ENCODE data around the gene BRAP. TPM values are rescaled to one million over a fixed set of nuclear protein-coding genes. Genes with fewer than 3 reads are reported as not detected.
"Not testable (repeated sequence)": the region's sequence is repeated elsewhere in the genome, so short reads cannot be mapped to it uniquely, and the experiment has no call there.

The BRAP gene
- total RNA-seq, 1 experiment from 2014 or later, result 14.6 TPM

DNA sequence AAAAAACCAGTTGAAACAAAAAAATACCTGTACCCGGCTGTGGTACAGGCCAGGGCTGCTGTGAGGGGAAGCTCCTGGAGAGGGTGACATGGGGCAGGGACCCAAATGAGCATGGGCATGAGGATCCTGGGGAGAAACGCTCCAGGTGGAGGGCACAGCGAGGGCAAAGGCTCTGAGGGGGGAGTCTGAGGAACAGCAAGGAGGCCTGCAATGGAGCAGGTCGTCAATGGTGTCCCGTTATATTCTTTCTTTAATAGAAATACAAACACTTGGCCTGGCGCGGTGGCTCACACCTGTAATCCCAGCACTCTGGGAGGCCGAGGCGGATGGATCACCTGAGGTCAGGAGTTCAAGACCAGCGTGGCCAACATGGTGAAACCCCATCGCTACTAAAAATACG, 84.8 kb downstream of the BRAP start:
- H3K4me3 ChIP-seq (ENCODE audit: low read length); DNase-seq; H3K9ac ChIP-seq (ENCODE audit: low read length); H3K36me3 ChIP-seq (ENCODE audit: insufficient read depth, low read length); H3K9me2 ChIP-seq (replicated peaks; ENCODE audit: insufficient read depth, low read length); H2AFZ ChIP-seq (ENCODE audit: low read length); H3K9me3 ChIP-seq (ENCODE audit: low read length); H3K27me3 ChIP-seq (ENCODE audit: low read length); H3K27ac ChIP-seq (ENCODE audit: low read length); H3K4me2 ChIP-seq (ENCODE audit: low read depth, low read length, poor library complexity, severe bottlenecking): not testable (repeated sequence)
- H4K20me1 ChIP-seq (ENCODE audit: insufficient read depth, low read depth, low read length), result peaks cover 20% of the 10 kb centered on the region
- H3K4me1 ChIP-seq (ENCODE audit: low read length), result peaks cover 22% of the 10 kb centered on the region
- H3K79me2 ChIP-seq (ENCODE audit: low read length), result peaks cover 28% of the 10 kb centered on the region

DNA sequence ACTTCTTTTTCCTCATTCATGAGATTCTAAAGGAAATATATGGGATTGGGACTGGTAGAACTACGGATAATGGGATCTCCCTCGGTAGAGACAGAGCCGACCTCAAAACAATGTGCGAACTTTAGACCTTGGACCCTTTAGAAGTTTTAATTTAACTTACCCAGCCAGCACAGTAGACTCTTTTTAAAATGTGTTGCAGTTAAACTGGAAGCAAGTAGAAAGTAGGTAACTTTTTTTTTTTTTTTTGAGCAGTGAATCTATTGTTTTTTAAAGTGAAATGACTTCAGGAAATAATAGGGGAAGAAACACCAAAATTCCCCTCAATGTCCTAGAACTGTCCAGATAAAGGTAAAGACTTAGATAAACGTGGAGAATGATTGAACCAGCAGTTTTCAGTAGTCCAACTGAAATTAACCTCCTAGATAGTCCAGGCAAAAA, 85.5 kb downstream of the BRAP start:
- Histone ChIP-seq H3K9me2 (replicated peaks; ENCODE audit: insufficient read depth, low read length) (no peaks in the 10 kb centered on the region), H3K4me1 (ENCODE audit: low read length) (peaks cover 28% of the 10 kb centered on the region), H2AFZ (ENCODE audit: low read length) (peak overlapping the region; percentile 19; the same call in 1 of the 2 replicates), H4K20me1 (ENCODE audit: insufficient read depth, low read depth, low read length) (peaks cover 21% of the 10 kb centered on the region), H3K9ac (ENCODE audit: low read length) (peak overlapping the region; percentile 99), H3K27me3 (ENCODE audit: low read length) (no peaks in the 10 kb centered on the region), H3K9me3 (ENCODE audit: low read length) (no peaks in the 10 kb centered on the region), H3K4me3 (ENCODE audit: low read length) (peak overlapping the region; percentile 86), H3K36me3 (ENCODE audit: insufficient read depth, low read length) (no peaks in the 10 kb centered on the region), H3K4me2 (ENCODE audit: low read depth, low read length, poor library complexity, severe bottlenecking) (peak overlapping the region; percentile 97), H3K27ac (ENCODE audit: low read length) (peak overlapping the region; percentile 78), H3K79me2 (ENCODE audit: low read length) (peaks cover 36% of the 10 kb centered on the region)
- DNase-seq, result peak; percentile 45

DNA sequence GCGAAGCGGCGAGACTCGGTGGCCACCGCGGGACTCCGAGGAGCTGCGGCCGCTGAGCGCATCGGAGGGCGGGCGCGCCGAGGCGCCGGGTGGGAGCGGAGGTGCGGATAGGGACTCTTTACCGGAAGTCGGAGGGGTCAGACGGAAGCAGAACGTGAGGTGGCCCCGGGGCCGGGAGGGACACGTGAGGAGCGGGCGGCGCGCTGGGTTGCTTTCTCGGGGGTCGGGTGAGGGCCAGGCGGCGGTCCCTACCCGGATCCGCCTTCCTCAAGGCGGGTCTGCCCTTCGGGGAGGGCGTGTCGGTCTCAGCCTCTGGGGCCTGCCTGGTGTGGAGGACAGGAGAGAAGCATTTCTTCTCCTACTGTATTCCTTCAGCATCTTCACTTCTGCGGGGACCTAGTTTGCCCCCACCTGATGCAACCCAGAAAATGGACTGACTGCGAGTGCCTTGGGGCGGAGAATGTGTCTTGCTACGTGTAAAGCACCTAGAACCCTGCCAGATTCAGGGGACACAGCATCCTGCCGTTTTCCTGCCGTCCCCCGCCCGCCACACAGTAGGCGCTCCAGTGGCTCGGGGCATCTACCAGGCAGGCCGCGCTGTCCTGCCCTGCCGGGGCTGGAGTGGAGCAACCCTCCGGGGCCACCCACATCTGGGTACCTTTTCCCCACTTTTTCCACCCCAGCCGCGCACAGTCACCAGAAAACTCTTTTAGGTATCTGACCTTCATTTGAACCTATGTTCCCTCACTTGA, 86.1 kb downstream of the BRAP start:
- Histone ChIP-seq H3K4me3 (ENCODE audit: low read length) (peak overlapping the region; percentile 86), H3K9me3 (ENCODE audit: low read length) (no peaks in the 10 kb centered on the region), H4K20me1 (ENCODE audit: insufficient read depth, low read depth, low read length) (peaks cover 27% of the 10 kb centered on the region), H3K4me1 (ENCODE audit: low read length) (peaks cover 34% of the 10 kb centered on the region), H3K27ac (ENCODE audit: low read length) (peak overlapping the region; percentile 78), H3K4me2 (ENCODE audit: low read depth, low read length, poor library complexity, severe bottlenecking) (peak overlapping the region; percentile 97), H3K79me2 (ENCODE audit: low read length) (peaks cover 42% of the 10 kb centered on the region), H2AFZ (ENCODE audit: low read length) (peak overlapping the region; percentile 19; the same call in 1 of the 2 replicates), H3K36me3 (ENCODE audit: insufficient read depth, low read length) (peaks cover 5% of the 10 kb centered on the region; the same call in 1 of the 2 replicates), H3K9me2 (replicated peaks; ENCODE audit: insufficient read depth, low read length) (no peaks in the 10 kb centered on the region), H3K9ac (ENCODE audit: low read length) (peak overlapping the region; percentile 99), H3K27me3 (ENCODE audit: low read length) (no peaks in the 10 kb centered on the region)
- peak; percentile 97 for DNase-seq

DNA sequence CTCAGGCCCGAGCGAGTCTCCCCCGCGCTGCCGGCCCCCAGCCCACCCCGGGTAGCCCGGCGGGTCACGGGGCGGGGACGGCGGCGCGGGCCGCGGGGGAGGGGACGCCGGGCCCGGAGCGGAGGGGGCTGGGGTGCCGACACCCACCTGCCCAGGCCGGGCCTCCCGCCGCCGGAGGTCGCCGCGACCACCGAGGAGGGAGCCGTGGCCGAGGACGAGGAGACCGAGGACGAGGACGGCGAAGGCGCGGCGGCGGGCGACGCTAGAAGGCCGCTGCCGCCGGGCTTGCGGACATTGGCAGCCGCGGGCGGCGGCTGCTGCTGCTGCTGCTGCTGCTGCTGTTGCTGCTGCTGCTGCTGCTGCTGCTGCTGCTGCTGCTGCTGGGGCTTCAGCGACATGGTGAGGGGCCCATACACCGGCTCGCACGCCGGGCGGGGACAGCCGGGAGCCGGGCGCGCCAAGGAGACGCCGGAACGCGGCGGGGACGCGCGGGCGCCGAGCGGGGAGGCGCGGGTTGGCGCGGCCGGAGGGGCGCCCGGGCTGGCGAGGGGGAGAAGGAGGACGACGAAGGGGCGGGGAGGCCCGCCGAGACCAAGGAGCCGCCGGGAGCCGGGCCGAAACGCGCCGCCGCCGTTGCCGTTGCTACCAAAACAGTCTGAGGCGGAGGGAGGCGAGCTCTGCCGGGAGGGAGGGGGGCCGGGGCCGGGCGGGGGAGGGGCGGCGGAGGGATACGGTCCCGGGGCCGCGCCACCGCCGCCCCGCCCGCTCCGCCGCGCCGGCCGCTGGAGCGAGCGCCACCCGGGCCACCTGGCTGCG, 86.9 kb downstream of the BRAP start, which contains the start of gene ATXN2:
ATXN2 (minus strand) TSS at position 679 of the 816 bp plus-strand sequence; CDS start at position 398, 281 bp downstream.
- Histone ChIP-seq H3K4me1 (ENCODE audit: low read length) (peaks cover 42% of the 10 kb centered on the region), H2AFZ (ENCODE audit: low read length) (peak within 1 kb of the TSS; percentile 30; the same call in 1 of the 2 replicates), H3K9me3 (ENCODE audit: low read length) (no peaks in the 10 kb centered on the region), H3K36me3 (ENCODE audit: insufficient read depth, low read length) (peaks cover 6% of the 10 kb centered on the region; the same call in 1 of the 2 replicates), H3K9me2 (replicated peaks; ENCODE audit: insufficient read depth, low read length) (no peaks in the 10 kb centered on the region), H3K27me3 (ENCODE audit: low read length) (no peaks in the 10 kb centered on the region), H3K9ac (ENCODE audit: low read length) (peak within 1 kb of the TSS; percentile 99), H4K20me1 (ENCODE audit: insufficient read depth, low read depth, low read length) (peaks cover 30% of the 10 kb centered on the region), H3K27ac (ENCODE audit: low read length) (peak within 1 kb of the TSS; percentile 85), H3K79me2 (ENCODE audit: low read length) (peaks cover 49% of the 10 kb centered on the region), H3K4me3 (ENCODE audit: low read length) (peak within 1 kb of the TSS; percentile 86), H3K4me2 (ENCODE audit: low read depth, low read length, poor library complexity, severe bottlenecking) (peak within 1 kb of the TSS; percentile 97)
- DNase-seq, result peak; percentile 87

DNA sequence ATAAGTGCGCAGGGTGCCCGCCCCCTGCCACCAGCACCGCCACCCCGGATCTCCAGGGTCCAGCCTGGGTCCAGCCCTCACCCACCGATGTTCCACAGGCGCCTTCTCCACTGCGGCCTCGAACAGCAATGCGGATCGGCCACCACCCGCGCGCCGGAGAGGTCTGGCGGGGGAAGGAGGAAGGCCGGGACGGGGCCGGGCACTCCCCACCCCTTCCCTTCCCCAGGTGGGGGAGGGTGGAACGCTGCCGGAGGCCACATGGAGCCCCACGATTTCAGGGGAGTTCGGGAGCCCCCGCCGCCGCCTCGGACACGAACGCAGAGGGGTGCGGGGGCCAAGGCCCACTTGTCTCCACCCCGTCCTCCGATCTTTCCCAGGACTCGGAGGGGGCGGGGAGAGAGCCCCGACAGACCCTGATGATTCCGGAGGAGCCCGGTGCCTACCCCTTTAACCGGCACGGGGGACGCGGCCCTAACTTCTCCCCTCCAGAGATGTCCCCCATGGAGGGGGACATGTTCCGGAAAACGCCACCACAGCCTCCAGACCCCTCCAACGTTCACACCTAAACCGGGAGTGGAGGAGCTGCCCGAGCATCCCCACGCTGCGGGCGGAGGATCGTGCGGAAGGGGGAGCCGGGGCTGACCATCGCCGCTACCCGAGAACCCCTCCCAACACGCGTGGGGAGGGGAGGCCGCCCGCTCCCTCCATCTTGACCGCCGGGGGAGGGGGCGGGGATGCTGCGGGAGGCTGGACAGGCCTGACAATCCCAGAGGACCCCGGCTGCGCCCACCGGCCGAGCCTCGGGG, 87.7 kb downstream of the BRAP start:
- Histone ChIP-seq H3K4me1 (ENCODE audit: low read length) (peaks cover 42% of the 10 kb centered on the region), H4K20me1 (ENCODE audit: insufficient read depth, low read depth, low read length) (peaks cover 36% of the 10 kb centered on the region), H3K27ac (ENCODE audit: low read length) (peak overlapping the region; percentile 85), H3K9me3 (ENCODE audit: low read length) (no peaks in the 10 kb centered on the region), H2AFZ (ENCODE audit: low read length) (0 out of 2 replicates have a peak overlapping the region, but pooled peaks have one; percentile 30), H3K9me2 (replicated peaks; ENCODE audit: insufficient read depth, low read length) (no peaks in the 10 kb centered on the region), H3K4me2 (ENCODE audit: low read depth, low read length, poor library complexity, severe bottlenecking) (peak overlapping the region; percentile 89), H3K36me3 (ENCODE audit: insufficient read depth, low read length) (peaks cover 6% of the 10 kb centered on the region; the same call in 1 of the 2 replicates), H3K9ac (ENCODE audit: low read length) (peak overlapping the region; percentile 99), H3K4me3 (ENCODE audit: low read length) (peak overlapping the region; percentile 86), H3K79me2 (ENCODE audit: low read length) (peaks cover 57% of the 10 kb centered on the region), H3K27me3 (ENCODE audit: low read length) (no peaks in the 10 kb centered on the region)
- peak; percentile 74 for DNase-seq

DNA sequence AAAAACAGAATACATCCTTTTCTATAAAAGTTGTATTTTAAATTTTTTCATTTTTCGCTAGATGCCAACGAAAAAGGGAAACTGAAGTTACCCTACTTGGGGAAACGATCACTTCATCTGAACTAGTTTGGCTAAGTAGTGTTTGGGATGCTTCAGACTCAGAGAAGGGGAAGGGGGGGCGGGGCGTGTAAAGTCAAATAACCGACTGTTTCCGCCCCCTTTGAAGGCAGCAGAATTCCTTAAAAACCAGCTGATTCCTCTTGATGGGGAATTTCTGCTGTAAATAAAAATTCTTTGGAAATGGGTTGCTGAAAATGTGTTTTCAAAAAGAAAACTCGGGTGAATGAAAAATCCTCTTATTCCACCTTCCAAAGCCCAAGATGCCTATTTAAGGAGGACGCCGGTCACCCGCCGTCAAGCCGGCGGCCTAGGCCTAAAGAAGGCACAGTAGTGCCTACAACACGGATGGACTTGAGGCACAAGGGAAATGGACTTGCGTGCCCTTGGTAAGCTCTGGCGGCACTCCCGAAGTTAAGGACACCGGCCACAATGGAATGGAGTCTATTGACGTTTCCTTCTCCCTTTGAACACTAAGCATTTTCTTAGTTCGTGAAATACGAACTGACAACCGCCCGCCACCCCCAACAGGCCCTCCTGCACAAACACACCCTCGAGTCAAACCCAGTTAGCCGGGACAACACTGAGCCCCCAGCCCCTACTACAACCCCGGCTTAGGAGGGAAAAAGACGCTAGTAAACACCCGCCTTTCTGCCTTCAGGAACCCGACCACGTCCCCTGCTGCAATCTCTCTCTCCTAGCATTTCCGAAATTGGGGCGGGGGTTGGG, 88.5 kb downstream of the BRAP start:
- peaks cover 37% of the 10 kb centered on the region for H4K20me1 ChIP-seq (ENCODE audit: insufficient read depth, low read depth, low read length)
- H3K4me1 ChIP-seq (ENCODE audit: low read length), result peaks cover 42% of the 10 kb centered on the region
- H3K4me2 ChIP-seq (ENCODE audit: low read depth, low read length, poor library complexity, severe bottlenecking), result peak overlapping the region; percentile 89
- H3K9me3 ChIP-seq (ENCODE audit: low read length), result no peaks in the 10 kb centered on the region
- no peaks in the 10 kb centered on the region for H3K9me2 ChIP-seq (replicated peaks; ENCODE audit: insufficient read depth, low read length)
- peak overlapping the region; percentile 85 for H3K27ac ChIP-seq (ENCODE audit: low read length)
- no peaks in the 10 kb centered on the region for H3K27me3 ChIP-seq (ENCODE audit: low read length)
- peak overlapping the region; percentile 86 for H3K4me3 ChIP-seq (ENCODE audit: low read length)
- peaks cover 65% of the 10 kb centered on the region for H3K79me2 ChIP-seq (ENCODE audit: low read length)
- peaks cover 6% of the 10 kb centered on the region; the same call in 1 of the 2 replicates for H3K36me3 ChIP-seq (ENCODE audit: insufficient read depth, low read length)
- no peak overlapping the region for H2AFZ ChIP-seq (ENCODE audit: low read length)
- peak overlapping the region; percentile 99 for H3K9ac ChIP-seq (ENCODE audit: low read length)
- DNase-seq, result peak; percentile 75

DNA sequence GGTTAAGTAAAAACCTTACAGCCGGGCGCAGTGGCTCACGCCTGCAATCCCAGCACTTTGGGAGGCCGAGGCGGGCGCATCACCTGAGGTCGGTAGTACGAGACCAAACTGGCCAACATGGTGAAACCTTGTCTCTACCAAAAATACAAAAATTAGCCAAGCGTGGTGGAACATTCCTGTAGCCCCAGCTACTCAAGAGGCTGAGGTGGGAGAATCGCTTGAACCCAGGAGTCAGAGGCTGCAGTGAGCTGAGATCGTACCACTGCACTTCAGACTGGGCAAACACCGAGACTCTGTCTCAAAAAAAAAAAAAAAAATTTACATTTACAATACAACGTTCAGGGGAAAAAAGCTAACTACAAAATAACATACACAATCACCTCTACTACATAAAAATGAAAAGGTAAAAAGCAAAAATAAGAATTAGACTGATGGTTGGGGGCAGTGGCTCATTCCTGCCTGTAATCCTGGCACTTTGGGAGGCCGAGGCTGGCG, 90.4 kb downstream of the BRAP start:
- not testable (repeated sequence) for H3K27me3 ChIP-seq (ENCODE audit: low read length); H2AFZ ChIP-seq (ENCODE audit: low read length); H3K9me3 ChIP-seq (ENCODE audit: low read length); H3K9me2 ChIP-seq (replicated peaks; ENCODE audit: insufficient read depth, low read length); H3K36me3 ChIP-seq (ENCODE audit: insufficient read depth, low read length); DNase-seq; H3K9ac ChIP-seq (ENCODE audit: low read length); H3K27ac ChIP-seq (ENCODE audit: low read length)
- Histone ChIP-seq H3K79me2 (ENCODE audit: low read length) (peaks cover 83% of the 10 kb centered on the region), H3K4me3 (ENCODE audit: low read length) (peak overlapping the region; percentile 86; the same call in 1 of the 2 replicates), H3K4me1 (ENCODE audit: low read length) (peaks cover 40% of the 10 kb centered on the region), H3K4me2 (ENCODE audit: low read depth, low read length, poor library complexity, severe bottlenecking) (peak overlapping the region; percentile 89), H4K20me1 (ENCODE audit: insufficient read depth, low read depth, low read length) (peaks cover 37% of the 10 kb centered on the region)

Measured in Karpas-422 (cell line).